ENCODE measurements around the gene PNKD.

PNKD gene

DNA sequence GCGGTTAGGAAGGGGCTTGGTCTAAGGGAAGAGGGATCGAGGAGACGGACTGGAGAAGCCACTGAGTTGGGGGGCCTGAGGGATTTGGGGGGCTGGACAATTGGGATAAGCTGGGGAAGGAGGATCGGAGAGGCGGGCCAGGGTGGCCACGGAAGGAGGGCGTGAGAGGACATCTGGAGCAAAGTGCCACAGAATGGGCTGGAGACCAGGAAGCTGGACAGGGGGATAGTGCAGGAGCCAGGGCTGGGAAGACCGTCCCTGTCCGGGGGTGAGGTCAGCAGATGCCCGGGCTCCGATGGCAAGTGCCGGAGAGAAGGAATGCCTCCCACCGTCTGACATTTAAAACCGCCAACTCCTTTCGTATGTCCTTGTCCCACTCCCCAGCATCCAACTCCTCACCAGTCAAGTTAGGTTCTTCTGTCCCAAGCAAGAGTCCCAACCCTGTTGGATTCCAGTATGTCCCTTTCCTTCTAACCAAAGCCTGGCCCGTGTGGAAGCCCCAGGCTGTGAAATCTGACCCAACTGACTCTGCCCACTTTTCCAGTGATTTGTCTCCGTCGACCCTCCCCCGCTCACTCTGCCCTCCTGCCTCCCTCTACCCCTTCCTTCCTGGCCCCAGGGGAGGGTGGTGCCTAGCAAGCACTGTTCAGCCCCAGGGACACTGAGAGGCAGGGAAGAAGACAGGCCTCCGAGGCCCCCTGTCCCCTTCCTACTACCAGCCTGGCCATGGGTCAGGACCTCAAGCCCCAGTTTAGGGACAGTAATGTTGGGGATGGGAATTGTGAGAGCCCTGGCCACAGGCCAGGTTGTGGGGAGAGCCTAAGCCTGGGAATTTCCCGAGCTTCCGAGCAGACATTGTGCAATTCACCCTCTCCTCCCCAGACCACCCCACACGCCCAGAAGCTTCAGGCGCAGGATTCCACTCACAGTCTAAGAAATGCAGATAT is 53.5 kb downstream of the PNKD start:
- Histone ChIP-seq H3K9me2 (replicated peaks; ENCODE audit: low read depth, low read length) (no peaks in the 10 kb centered on the region), H3K79me2 (ENCODE audit: insufficient read depth, low read length) (no peaks in the 10 kb centered on the region), H2AFZ (ENCODE audit: low read length) (peak overlapping the region; percentile 79), H3K9ac (ENCODE audit: low read depth, low read length, poor library complexity, severe bottlenecking) (peak overlapping the region; percentile 48), H3K36me3 (ENCODE audit: insufficient read depth, low read length) (no peaks in the 10 kb centered on the region), H3K27me3 (ENCODE audit: insufficient read depth, low read length, poor library complexity, severe bottlenecking) (no peaks in the 10 kb centered on the region), H4K20me1 (ENCODE audit: insufficient read depth, low read length, poor library complexity, severe bottlenecking) (no peaks in the 10 kb centered on the region), H3K4me3 (ENCODE audit: low read length, poor library complexity, severe bottlenecking) (peak overlapping the region; percentile 71), H3F3A (ENCODE audit: low read depth) (no peaks in the 10 kb centered on the region), H3K4me2 (ENCODE audit: low read depth, low read length, poor library complexity, severe bottlenecking) (peak overlapping the region; percentile 80), H3K9me3 (ENCODE audit: insufficient read depth, low read depth, low read length) (no peaks in the 10 kb centered on the region), H3K4me1 (ENCODE audit: insufficient read depth, low read length, poor library complexity, severe bottlenecking) (peaks cover 18% of the 10 kb centered on the region)
- TF ChIP-seq EZH2phosphoT487 (IDR thresholded peaks at IDR 0.05; ENCODE audit: borderline replicate concordance) (no peak), CTCF (conservative IDR thresholded peaks at IDR 0.05; ENCODE audit: low read length) (no peak)

- Histone ChIP-seq H3K4me1 (ENCODE audit: insufficient read depth, low read length, poor library complexity, severe bottlenecking) (peaks cover 18% of the 10 kb centered on the region), H3K9ac (ENCODE audit: low read depth, low read length, poor library complexity, severe bottlenecking) (no peak overlapping the region), H3K9me3 (ENCODE audit: insufficient read depth, low read depth, low read length) (no peaks in the 10 kb centered on the region), H4K20me1 (ENCODE audit: insufficient read depth, low read length, poor library complexity, severe bottlenecking) (no peaks in the 10 kb centered on the region), H3K9me2 (replicated peaks; ENCODE audit: low read depth, low read length) (no peaks in the 10 kb centered on the region), H3K4me2 (ENCODE audit: low read depth, low read length, poor library complexity, severe bottlenecking) (no peak overlapping the region), H3K27me3 (ENCODE audit: insufficient read depth, low read length, poor library complexity, severe bottlenecking) (no peaks in the 10 kb centered on the region), H3K79me2 (ENCODE audit: insufficient read depth, low read length) (no peaks in the 10 kb centered on the region), H3F3A (ENCODE audit: low read depth) (no peaks in the 10 kb centered on the region), H3K36me3 (ENCODE audit: insufficient read depth, low read length) (no peaks in the 10 kb centered on the region), H2AFZ (ENCODE audit: low read length) (no peak overlapping the region), H3K4me3 (ENCODE audit: low read length, poor library complexity, severe bottlenecking) (no peak overlapping the region)
- TF ChIP-seq CTCF (conservative IDR thresholded peaks at IDR 0.05; ENCODE audit: low read length) (no peak), EZH2phosphoT487 (IDR thresholded peaks at IDR 0.05; ENCODE audit: borderline replicate concordance) (no peak)
Measured at GRCh38 chr2:218325566-218326160, 55.3 kb downstream of the PNKD start.

DNA sequence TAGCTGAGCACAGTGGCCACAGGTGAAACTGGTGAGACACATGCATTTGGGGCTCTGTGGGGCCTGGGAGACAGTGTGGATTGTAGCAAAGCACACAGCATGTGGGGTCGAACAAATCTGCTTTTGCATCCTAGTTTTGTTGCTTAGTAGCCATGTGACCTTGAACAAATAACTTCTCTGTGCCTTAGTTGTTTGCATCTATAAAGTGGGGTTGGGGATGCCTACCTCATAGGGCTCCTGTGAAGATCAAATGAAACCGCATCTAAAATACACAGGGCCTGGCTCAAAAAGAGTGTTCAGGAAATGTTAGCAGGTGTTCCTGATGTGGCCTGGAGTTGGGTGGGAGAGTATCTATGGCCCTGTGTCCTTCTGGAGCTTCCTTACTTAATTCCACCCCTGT is 56.0 kb downstream of the PNKD start:
- no peaks in the 10 kb centered on the region for H4K20me1 ChIP-seq (ENCODE audit: insufficient read depth, low read length, poor library complexity, severe bottlenecking)
- no peak overlapping the region for H3K9ac ChIP-seq (ENCODE audit: low read depth, low read length, poor library complexity, severe bottlenecking)
- no peak for TF ChIP-seq CTCF (conservative IDR thresholded peaks at IDR 0.05; ENCODE audit: low read length)
- no peak for TF ChIP-seq EZH2phosphoT487 (IDR thresholded peaks at IDR 0.05; ENCODE audit: borderline replicate concordance)
- no peak overlapping the region for H2AFZ ChIP-seq (ENCODE audit: low read length)
- H3K4me2 ChIP-seq (ENCODE audit: low read depth, low read length, poor library complexity, severe bottlenecking) = no peak overlapping the region
- no peaks in the 10 kb centered on the region for H3K36me3 ChIP-seq (ENCODE audit: insufficient read depth, low read length)
- H3K4me1 ChIP-seq (ENCODE audit: insufficient read depth, low read length, poor library complexity, severe bottlenecking) = peaks cover 18% of the 10 kb centered on the region
- no peaks in the 10 kb centered on the region for H3K79me2 ChIP-seq (ENCODE audit: insufficient read depth, low read length)
- H3K27me3 ChIP-seq (ENCODE audit: insufficient read depth, low read length, poor library complexity, severe bottlenecking) = no peaks in the 10 kb centered on the region
- H3K9me2 ChIP-seq (replicated peaks; ENCODE audit: low read depth, low read length) = no peaks in the 10 kb centered on the region
- H3K4me3 ChIP-seq (ENCODE audit: low read length, poor library complexity, severe bottlenecking) = no peak overlapping the region
- H3K9me3 ChIP-seq (ENCODE audit: insufficient read depth, low read depth, low read length) = no peaks in the 10 kb centered on the region
- H3F3A ChIP-seq (ENCODE audit: low read depth) = no peaks in the 10 kb centered on the region
